HG02623 (cell line): ENCODE measurements around the gene MSGN1.

Source experiments
- ATAC-seq: cut with Tn5 transposase; IDR thresholded peaks from one replicate; pipeline ENCODE4 v1.9.1; 2021; ENCODE audit warnings: moderate library complexity; ENCODE audit not compliant: unreplicated experiment

Gene MSGN1

GRCh38 chr2:17845806-17846205 is 29.5 kb downstream of the MSGN1 start:
- ATAC-seq = no peak

GRCh38 chr2:17846676-17847075 is 30.4 kb downstream of the MSGN1 start:
- ATAC-seq = no peak

- ATAC-seq = no peak
Observed at GRCh38 chr2:17847236-17847635, 31.0 kb downstream of the MSGN1 start.

DNA sequence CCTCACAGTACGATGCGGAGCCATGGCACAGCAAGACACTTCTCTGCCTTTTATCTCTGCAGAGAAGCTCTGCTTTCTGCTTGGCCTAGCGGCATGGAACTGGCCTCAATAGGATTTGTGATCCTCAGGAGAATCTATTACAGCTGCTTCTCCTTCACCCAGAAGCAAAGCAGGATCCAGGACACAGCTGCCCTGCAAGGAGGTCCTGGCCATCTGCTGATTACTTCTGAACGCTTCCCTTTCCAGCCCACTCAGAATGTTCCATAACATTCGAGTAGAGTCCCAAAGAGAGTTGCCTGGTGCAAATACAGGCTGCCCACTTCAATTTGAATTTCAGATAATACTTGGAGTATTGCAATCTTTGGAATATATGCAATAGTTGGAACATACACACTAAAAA is 33.0 kb downstream of the MSGN1 start:
- ATAC-seq = no peak

GRCh38 chr2:17850151-17850550 is 33.9 kb downstream of the MSGN1 start:
- ATAC-seq = no peak

- ATAC-seq = peak; percentile 83
Observed at GRCh38 chr2:17851731-17852585, 35.7 kb downstream of the MSGN1 start.

DNA sequence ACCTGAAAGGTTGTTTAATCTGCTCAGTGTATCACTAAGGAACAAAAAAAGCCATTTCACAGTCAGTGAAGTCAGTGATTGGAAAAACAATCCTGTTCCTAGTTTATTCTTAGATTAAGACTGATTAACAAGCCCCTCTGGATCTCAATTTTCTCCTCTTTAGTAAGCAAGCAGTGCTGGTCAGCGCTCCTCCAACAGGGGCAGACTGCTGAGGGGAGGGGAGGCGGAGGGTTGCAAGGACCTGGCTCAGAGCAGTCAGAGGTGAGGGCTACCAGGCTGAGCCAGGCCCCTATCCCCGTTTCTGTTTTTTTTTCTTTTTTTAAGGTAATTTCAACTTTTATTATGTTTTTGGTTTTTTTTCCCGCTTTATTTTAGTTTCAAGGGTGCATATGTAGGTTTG is 37.5 kb downstream of the MSGN1 start:
- ATAC-seq = no peak

GRCh38 chr2:17857021-17857420 is 40.8 kb downstream of the MSGN1 start:
- ATAC-seq = no peak

DNA sequence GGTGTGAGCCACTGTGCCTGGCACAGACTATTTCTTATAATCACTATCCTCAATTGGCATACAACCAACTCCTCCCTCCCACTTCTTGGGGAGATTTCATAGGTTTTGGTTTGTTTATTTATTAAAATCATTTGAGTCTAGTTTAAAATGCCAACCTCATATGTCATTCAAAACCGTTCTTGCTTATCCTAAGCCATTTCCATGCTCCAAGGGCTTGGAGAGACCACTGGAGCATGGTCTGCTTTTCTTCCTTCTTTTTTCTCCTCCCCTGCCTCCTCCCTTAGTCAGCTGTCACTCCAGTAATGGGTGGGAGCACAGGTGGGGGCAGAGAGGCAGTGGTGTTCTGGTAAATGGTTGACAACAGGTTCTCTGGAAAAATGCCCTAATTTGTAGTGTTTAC is 41.8 kb downstream of the MSGN1 start:
- no peak for ATAC-seq

DNA sequence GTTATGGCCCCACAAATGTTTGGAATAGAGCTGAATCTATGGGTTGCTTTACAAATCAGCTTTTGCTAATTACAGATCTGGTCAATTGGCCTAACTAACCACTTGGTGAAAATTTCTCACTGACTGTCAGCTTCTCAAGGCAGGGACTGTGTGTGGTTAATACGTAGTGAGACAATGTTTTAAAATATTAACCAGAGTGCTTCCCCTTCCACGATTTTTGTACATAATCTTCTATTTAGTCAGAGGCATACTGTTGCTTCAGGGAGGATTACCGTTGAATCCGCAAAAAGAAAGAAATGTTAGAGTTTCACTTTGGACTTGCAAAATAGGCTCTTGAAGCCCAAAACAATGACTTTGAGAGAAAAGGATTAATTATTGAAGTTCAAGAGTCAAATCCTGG is 47.3 kb downstream of the MSGN1 start:
- no peak for ATAC-seq

DNA sequence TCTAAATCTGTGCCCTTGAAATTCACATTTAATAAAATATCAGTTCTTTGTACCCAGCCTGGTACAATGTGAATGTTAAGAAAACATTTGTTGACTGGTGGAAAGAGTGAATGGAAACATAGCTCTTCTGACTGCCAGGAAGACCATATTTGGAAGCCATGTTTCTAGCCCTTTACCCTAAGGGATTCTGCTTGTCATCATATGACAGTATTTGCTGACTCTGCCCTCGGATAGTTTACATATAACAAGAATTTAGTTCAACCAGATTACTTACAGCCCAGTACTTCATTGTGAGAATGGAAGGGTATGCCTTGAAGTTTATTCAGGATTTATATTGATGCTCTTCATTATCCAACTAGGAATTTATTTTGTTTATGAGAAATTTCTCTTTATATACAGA is 48.4 kb downstream of the MSGN1 start:
- no peak for ATAC-seq

DNA sequence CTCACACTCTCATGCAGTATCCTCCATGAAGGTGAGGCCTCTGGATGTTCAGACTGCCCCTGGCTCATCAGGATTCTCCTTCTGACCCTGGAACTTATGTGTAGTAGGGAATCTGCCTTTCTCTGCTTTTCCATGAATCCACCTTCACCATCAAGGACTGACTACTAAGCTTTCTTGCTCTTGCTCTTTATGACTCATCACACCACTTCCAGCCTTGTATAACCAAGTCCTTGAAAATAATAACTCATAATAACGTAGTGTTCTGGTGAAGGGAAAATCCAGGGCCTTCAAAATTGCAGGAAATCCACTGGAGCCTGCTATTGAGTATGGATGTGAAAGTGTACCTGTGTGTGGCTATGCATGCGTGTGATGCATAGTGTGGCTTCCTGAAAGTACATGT is 50.9 kb downstream of the MSGN1 start:
- no peak for ATAC-seq
